Superior temporal gyrus (tissue), 1 donor: ENCODE results near the gene RUSF1.
A peak's percentile ranks its signal among the peaks of the same experiment; 100 is the strongest.

ENCODE experiments used
- DNase-seq: peaks from one replicate; pipeline ENCODE4 v3.0.0-alpha.2; 2016; ENCODE audit errors: extremely low spot score

The RUSF1 gene

DNA sequence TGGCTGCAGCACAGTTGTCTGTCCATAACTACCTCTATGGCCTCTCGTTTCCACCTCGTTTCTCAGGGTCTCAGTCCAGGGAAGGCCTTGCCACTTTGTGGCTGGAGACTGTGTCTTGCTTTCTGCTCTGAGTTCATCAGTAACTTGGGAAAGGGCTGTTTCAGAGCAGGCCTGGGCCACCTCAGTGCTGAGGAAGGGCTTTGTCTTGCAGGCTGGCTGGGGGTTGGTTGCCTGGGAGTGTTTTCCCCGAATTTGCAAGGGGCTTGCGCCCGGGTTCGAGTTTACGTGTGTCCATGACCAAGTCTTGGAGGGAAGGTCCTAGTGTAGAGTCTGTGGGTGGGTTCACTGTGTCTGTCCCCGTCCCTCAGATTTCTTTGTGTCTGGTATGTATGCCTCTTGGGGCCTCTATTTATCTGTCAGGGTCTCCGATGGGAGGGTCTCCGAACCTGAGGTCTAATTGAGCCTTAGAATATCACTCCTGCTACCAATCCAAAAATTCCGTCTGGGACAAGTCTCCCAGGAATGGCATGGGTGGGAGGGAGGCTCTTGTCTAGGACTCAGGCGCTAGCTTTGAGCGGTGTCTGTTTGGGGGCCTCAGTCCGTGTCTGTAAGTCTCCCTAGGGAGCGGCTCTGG, 36.8 kb downstream of the RUSF1 start:
- no peak for DNase-seq

DNA sequence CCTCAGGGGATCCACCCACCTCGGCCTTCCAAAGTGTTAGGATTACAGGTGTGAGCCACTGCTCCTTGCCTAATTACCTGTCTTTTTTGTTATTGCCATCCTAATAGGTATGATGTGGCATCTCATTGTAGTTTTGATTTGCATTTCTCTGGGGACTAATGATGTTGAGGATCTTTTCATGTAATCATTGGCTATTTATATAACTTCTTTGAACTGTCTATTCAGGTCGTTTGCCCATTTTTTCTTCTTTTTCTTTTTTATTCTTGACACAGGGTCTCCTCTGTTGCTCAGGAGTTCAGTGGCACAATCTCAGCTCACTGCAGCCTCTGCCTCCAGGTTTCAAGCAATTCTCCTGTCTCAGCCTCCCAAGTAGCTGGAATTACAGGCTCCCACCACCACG, 37.6 kb downstream of the RUSF1 start:
- DNase-seq, result no peak

DNA sequence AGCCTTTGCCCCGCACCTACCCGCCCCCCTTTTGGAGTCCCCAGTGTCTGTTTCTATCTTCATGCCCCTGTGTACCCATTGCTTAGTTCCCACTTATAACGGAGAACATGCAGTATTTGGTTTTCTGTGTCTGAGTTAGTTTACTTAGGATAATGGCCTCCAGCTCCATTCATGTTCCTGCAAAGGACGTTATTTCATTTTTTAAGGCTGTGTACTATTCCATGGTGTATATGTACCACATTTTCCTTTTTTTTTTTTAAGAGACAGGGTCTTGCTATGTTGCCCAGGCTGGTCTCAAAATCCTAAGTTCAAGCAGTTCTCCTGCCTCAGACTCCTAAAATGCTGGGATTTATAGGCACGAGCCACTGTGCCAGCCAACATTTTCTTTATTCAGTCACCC, 40.3 kb downstream of the RUSF1 start:
- no peak for DNase-seq

DNA sequence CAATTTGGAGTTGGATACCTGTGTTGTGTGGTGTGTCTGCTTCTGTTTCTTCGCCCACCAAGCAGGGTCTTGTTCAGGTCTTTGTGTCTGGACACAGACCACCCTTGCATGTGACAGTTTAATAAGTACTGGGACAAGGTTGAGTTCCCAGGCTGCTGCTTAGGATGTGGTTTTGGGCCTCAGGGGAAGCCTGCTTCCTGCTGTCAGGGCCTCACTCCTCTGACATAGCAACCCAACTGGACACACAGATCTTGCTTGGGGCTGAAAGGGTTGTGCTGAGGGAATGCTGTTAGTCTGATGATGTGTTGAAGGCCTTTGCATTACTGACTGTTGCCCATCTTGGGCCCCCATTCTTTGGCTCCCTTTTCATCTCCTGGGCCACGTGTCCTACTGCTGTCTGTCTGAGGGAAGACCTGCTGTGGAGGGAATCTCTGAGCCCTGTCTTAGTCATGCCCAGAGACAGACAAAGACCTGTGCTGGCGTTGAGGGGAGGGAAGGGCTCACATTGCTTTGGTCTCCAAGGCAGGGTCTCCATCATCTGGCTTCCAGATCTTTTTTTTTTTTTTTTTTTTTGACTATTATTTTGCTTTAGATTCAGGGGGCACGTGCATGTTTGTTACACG, 40.9 kb downstream of the RUSF1 start:
- DNase-seq, result no peak

DNA sequence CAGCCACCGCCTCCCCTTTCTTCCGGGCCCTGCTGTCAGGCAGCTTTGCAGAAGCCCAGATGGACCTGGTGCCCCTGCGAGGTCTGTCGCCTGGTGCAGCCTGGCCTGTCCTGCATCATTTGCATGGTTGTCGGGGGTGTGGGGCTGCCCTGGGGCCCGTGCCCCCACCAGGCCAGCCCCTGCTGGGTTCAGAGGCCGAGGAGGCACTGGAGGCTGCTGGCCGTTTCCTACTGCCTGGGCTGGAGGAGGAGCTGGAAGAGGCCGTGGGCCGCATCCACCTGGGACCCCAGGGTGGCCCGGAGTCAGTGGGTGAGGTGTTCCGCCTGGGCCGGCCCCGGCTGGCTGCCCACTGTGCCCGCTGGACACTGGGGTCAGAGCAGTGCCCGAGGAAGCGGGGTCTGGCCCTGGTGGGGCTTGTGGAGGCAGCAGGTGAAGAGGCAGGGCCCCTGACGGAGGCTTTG, 41.8 kb downstream of the RUSF1 start:
- DNase-seq, result no peak

DNA sequence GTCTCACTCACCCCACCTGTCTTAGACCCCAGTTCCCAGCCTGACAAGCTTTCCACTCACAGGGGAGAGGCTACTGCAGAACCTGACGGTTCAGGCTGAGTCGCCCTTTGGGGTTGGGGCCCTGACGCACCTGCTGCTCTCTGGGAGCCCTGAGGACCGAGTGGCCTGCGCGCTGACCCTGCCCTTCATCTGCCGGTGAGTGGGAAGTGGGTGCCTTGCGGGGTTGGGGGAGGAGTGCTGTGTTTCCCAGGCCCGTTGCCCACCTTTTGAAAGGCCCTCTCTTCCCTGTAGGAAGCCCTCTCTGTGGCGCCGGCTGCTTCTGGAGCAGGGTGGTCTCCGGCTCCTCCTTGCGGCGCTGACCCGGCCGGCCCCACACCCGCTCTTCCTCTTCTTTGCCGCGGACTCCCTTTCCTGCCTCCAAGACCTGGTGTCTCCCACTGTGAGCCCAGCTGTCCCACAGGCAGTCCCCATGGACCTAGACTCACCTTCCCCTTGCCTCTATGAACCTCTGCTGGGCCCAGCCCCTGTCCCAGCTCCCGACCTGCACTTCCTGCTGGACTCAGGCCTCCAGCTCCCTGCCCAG, 42.3 kb downstream of the RUSF1 start:
- DNase-seq, result no peak

DNA sequence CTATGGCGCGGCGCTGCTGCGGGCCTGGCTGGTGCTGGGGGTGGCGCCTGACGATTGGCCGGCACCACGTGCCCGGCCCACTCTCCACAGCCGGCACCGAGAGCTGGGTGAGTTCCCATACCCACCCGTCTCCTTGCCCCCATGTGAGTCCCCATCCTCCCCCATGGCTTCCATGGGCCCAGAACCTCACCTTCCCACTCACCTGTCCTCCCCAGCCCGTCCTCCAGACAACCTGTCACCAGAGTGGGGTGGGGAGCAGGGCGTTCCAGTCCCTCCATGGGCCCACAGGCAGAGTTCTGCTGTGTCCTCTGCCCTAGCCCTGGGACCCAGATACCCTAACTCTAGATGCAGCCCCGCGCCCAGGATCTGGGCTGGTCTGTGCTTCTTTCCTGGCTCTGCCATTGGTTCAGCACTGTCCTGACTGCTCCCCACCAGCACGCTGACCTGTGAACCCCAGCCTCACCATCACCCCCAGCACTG, 43.4 kb downstream of the RUSF1 start:
- no peak for DNase-seq

DNA sequence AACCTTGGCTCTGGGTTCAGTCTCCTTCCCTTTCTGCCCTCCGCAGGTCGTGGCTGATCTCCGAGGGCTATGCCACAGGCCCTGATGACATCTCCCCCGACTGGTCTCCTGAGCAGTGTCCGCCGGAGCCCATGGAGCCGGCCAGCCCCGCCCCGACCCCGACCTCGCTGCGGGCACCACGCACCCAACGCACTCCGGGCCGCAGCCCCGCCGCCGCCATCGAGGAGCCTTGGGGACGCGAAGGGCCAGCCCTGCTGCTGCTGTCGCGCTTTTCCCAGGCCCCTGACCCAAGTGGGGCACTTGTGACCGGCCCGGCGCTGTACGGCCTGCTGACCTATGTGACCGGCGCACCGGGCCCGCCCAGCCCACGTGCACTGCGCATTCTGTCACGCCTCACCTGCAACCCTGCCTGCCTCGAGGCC, 43.8 kb downstream of the RUSF1 start:
- DNase-seq, result no peak

DNA sequence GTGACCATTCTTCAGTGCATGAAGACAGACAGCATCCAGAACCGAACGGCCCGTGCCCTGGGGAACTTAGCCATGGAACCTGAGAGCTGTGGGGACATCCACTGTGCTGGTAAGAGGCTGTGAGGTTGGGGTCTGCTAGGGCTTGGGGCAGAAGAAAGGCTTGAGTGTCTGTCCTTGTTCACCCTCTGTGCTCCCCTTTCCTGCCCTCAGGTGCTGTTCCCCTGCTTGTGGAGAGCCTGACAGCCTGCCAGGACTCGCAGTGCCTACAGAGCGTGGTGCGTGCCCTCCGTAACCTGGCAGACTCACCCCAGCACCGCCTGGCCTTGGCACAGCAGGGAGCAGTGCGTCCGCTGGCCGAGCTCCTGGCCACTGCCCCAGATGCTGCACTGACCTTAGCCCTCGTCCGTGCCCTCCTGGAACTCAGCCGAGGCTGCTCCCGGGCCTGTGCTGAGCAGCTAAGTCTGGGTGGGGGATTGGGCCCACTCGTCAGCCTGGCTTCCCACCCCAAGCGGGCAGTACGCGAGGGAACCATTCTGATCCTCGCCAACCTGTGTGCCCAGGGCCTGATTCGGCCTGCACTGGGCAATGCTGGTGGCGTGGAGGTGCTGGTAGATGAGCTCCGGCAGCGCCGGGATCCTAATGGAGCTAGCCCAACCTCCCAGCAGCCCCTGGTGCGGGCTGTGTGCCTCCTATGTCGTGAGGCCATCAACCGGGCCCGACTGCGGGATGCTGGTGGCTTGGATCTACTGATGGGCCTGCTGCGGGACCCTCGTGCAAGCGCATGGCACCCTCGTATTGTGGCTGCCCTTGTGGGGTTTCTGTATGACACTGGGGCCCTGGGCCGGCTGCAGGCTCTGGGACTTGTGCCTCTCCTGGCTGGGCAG, 46.0 kb downstream of the RUSF1 start:
- no peak for DNase-seq

DNA sequence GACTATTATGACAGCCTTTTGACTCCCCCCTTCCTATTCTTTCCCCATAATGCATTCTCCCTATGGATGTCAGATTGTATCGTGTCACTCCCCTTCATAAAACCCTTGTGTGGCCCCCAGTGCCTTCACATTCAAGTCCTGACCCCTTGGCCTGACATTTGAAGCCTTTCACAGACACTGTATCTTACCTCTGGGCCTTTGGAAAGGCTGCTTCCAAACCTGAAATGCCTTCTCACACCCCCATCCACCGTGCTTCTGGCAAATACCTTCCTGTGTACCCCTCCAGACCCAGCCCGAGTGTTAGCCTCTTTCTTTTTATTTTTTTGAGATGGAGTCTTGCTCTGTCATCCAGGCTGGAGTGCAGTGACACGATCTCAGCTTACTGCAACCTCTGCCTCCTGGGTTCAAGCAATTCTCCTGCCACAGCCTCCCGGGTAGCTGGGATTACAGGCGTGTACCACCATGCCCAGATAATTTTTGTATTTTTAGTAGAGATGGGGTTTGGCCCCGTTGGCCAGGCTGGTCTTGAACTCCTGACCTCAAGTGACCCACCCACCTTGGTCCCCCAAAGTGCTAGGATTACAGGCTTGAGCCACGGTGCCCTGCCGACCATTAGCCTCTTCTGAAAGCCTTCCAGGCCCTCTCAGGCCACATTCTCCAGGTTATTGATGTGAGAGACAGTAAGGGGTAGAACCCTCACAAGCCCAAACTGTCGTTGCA, 46.8 kb downstream of the RUSF1 start:
- DNase-seq, result no peak

DNA sequence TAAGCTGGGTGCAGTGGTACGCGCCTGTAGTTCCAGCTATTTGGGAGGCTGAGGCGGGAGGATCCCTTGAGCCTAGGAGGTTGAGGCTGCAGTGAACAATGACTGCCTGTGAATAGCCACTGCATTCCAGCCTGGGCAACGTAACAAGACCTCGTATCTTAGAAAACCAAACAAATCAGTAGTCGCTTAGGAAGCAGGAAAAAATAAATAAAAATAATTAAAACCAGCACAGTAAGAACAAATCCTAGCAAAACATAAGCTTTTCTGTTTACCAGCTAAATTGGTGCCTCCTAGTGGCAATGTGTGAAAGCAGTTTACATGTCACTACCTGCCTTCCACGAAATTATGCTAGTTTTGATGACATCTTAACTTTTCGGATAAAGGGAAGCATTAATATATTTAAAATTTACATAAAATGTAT, 47.6 kb downstream of the RUSF1 start:
- peak; percentile 55 for DNase-seq

DNA sequence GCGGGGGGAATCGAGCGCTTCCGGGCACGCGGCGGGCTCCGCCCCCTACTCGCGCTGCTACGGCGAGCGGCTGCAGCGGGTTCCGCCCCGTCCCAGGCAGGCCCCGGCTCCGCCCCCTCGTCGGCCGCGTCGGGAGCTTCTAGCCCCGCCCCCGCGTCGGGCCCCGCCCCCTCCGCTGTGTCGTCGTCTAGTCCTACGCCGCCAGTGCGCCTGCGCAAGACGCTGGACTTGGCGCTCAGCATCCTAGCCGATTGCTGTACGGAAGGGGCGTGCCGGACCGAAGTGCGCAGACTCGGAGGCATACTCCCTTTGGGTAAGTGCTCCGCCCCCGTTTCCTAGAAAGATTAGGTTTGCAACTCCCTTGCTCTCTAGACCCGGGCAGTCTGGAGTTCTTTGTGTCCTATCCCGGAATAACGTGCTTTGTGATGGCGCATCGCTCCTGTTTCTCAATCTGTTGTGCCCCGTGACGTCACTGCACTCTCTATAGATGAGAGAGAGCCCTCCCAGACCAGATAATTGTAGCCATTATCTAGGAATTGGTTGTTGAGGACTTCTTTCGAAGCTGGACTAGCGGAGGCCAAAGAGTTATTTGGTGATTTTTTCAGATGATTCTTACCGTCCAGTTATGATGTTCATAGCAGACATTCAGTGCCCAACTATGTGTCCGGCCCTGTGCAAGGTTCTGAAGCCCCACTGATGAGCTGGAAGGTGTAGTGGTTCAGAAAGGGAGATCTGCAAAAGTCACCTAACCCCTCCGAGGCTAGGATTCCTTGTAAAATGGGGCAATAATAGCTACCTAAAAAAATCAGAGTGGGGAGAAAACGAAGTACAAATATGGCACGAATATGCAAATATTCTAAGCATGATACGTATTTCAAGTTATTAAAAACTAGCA, 48.3 kb downstream of the RUSF1 start:
- DNase-seq, result peak; percentile 100

DNA sequence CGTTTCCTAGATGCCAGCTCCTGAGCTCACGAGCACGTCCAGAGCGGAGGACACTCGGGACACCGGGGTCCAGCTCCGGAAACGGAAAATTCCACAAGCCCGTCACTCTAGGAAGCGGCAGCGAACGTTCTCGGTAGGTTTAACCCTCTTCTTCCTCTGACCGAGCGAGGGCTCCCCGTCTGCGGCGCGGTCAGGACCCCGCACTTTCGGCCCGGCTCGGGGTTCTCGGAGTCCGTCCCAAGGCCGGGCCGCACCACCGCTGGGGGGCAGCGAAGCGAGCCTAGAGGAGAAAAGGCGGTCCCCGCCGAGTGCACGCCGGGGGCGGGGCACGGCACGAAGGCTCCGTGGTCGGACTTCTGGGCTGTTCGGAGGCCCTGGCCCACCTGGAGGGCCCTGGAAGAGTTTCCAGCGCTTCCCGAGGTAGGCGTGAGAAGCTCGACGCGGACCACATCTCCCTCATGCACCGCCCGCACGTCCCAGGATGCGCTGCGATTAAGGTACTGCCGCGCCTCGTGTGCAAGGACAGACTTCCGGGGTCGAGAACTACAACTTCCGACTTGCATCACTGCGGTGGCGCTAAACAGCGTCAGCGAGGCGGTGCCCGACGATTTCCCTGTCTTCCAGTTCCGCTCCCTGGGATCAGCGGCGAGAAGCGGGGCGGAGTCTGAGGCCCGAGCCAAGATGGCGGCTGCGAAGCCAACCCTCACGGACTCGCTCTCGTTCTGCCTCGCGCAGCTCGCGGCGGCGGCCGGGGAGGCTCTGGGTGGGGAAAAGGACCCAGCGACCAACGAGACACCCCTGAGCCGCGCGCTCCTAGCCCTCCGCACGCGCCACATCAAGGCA, 49.1 kb downstream of the RUSF1 start, which contains the start of gene ARMC5:
ARMC5 (plus strand) TSS at position 658 of the 843 bp plus-strand sequence; CDS start at position 682, 24 bp downstream.
- peak; percentile 99 for DNase-seq

DNA sequence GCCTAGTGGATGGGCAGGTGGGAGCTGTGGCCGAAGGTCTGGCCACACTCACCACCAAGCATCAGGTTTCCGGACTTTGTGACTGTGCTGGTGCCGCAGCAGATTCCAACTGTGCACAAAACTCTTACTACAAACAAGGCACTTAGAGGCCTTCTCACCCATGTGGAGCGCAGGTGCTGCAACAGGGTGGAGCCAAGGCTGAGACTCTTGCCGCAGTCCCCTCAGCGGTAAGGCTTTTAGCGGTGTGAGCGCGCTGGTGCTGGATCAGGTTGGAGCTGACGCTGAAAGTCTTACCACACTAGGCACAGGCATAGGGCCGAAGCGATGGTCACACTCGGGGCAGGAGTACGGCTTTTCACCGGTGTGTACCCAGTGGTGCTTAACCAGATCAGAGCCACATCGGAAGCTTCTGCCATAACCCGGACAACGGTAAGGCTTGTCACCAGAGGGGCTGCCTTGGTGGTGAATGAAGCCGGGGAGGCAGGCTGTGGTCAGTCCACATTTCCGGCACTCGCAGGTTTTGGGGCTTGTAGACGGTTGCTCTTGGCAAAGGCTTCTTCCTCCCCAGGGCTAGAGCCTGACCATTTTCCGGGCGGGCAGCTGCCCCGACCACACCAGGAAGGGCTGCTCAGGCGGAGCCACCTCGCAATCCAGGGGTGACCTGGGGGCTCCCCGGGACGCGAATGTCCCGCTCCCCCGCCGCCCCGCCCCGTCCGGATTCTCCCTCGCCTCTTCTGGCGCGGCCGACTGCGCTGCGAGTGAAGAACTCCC, 49.9 kb downstream of the RUSF1 start:
- DNase-seq, result no peak

DNA sequence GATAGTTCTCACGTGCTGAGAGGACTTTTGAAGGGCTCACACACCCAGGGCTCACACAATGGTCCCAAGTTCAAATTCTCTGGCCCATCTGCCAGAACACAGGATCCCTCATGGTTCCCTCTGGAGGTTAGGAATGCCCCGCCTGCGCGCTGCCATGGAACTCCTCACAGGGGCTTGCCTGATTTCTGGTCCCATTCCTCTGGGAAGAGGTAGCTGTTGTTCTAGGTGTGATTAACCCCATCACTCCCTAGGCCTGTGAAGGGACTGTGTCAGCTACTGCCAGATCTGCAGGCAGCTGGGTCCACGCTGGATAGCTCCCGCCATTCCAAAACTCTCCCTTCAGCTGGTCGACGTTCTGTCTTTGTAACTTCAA, 51.2 kb downstream of the RUSF1 start:
- DNase-seq, result no peak

DNA sequence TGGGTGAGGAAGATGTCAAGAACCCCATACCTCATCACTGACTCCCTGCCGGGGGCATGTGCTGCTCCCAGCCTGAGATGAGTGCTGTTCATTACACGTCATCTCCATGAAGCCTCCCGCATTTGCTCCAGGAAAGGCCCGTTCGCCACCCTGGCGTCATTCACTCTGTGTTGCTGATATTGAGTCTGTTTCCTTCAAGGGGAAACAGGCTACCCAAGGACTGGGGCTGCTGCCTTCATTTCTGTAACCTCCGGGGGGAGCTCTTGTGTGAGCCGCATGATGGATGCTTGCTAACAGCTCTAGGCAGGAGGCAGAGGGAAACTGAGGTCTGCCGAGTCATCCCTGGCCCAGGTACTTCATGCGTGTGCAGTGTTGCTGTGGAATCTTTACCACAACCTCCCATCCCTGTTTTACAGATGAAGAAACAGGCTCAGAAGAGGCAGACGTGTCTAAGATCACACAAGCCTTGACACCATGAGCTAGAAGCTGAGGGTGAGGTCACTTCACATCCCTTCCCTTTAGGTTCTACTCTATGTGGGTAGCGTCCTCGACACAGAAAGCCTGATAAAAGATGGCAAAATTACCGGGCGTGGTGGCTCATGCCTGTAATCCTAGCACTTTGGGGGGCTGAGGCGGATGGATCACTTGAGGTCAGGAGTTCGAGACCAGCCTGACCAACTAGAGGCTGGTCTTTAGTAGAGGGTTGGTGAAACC, 52.4 kb downstream of the RUSF1 start:
- no peak for DNase-seq

DNA sequence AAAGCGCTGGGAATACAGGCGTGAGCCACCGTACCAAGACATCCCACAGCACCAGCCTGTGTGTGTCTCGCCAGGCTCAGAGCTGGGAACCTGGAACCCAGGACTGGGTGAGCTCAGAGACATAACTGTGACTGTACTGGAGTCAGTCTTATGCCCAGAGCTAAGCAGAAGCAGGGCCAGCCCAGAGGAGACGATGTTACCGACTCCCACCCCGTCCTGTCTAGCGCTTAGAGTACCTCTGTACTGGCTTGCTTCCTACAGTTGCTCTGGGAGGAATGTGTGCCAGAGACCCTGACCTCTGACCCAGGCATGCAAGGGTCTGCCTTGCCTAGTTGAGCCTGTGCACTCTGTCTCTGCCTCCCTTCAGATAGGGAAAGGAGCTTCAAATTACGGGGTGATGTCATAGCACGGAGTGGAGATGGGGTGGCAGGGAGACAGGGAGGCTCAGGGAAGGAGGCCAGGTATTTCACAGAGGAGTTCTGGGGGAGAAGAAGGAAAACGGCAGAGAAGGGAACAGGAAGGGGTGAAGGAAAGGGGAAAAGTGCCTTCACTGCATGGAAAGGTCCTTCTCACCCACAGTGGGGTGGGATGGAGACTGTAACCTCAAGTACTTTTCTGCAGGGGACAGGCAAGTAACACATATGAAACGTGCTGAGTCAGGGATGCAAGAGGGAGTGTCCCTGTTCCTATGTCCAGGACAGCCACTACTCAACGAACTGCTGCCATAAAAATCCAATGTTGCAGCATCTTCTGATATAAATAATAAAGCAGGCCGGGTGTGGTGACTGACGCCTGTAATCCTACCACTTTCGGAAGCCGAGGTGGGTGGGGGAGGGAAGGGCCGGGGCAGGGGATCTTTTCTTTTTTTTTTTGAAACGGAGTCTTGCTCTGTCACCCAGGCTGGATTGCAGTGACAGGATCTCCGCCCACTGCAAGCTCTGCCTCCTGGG, 54.7 kb downstream of the RUSF1 start:
- DNase-seq, result no peak
